Endodermal cell (in vitro differentiated cells): ENCODE results near the gene IL11. TPM values are rescaled to one million over a fixed set of nuclear protein-coding genes. Genes with fewer than 3 reads are reported as not detected.
A peak's percentile ranks its signal among the peaks of the same experiment; 100 is the strongest.
"Not testable (repeated sequence)": the region's sequence is repeated elsewhere in the genome, so short reads cannot be mapped to it uniquely, and the experiment has no call there.

Experiments used
- DNase-seq: peaks from one replicate; pipeline ENCODE4 v3.0.0-alpha.2; 2017
- H3K27ac ChIP-seq: 2 replicates; pipeline ENCODE4 v1.5.1; 2013; ENCODE audit warnings: mild to moderate bottlenecking, low read depth, low read length, moderate library complexity
- H3K27me3 ChIP-seq: 2 replicates; pipeline ENCODE4 v1.6.1; 2013; ENCODE audit warnings: mild to moderate bottlenecking, low read length, moderate library complexity; ENCODE audit not compliant: insufficient read depth, control insufficient read depth, poor library complexity, severe bottlenecking
- H3K36me3 ChIP-seq: 2 replicates; pipeline ENCODE4 v1.7.0; 2013; ENCODE audit warnings: mild to moderate bottlenecking, low read length, moderate library complexity; ENCODE audit not compliant: control insufficient read depth, insufficient read depth
- H3K4me1 ChIP-seq: one replicate; pipeline ENCODE4 v1.7.0; 2013; ENCODE audit warnings: low read length; ENCODE audit not compliant: control insufficient read depth, insufficient read depth
- H3K4me3 ChIP-seq: 2 replicates; pipeline ENCODE4 v1.5.1; 2013; ENCODE audit warnings: mild to moderate bottlenecking, low read length, moderate library complexity
- H3K9ac ChIP-seq: 2 replicates; pipeline ENCODE4 v1.6.1; 2013; ENCODE audit warnings: mild to moderate bottlenecking, low read length, moderate library complexity; ENCODE audit not compliant: poor library complexity, severe bottlenecking; ENCODE audit errors: extremely low read depth
- H3K9me3 ChIP-seq: 2 replicates; pipeline ENCODE4 v1.6.1; 2013; ENCODE audit warnings: mild to moderate bottlenecking, low read length, moderate library complexity; ENCODE audit not compliant: control insufficient read depth
- H3K27ac Mint-ChIP-seq: 2 replicates; pipeline ENCODE4 v1.8.0; 2020; ENCODE audit warnings: mixed read lengths
- H3K27me3 Mint-ChIP-seq: 2 replicates; pipeline ENCODE4 v1.8.0; 2021; ENCODE audit warnings: mild to moderate bottlenecking, mixed read lengths; ENCODE audit not compliant: insufficient read depth
- H3K36me3 Mint-ChIP-seq: 2 replicates; pipeline ENCODE4 v1.8.0; 2020; ENCODE audit warnings: low read depth, mixed read lengths
- H3K4me1 Mint-ChIP-seq: 2 replicates; pipeline ENCODE4 v1.8.0; 2020; ENCODE audit warnings: mixed read lengths
- H3K4me3 Mint-ChIP-seq: 2 replicates; pipeline ENCODE4 v1.8.0; 2020; ENCODE audit warnings: mild to moderate bottlenecking, moderate library complexity, mixed read lengths
- H3K9me3 Mint-ChIP-seq: 2 replicates; pipeline ENCODE4 v1.8.0; 2020; ENCODE audit warnings: mild to moderate bottlenecking, mixed read lengths
- WGBS, 2 experiments: methylation state at CpG; one replicate each; pipeline versions ENCODE4 v1.1.5 to v1.1.7; 2013; ENCODE audit warnings: missing lambda C conversion rate in 2 of 2, mixed read lengths in 1 of 2; ENCODE audit not compliant: insufficient coverage in 1 of 2, insufficient read length in 1 of 2; 5-methylcytosine and 5-hydroxymethylcytosine counted together
- total RNA-seq, 2 donors: library from RNA; stranded (reverse); fragmentation: NEBNext Ultra II Directional in 1 of 2; extraction: Animal tissue kit (Norgen Biotek cat#: 25700) in 1 of 2; gene quantifications; 2 replicates in 1 of 2; 3 replicates in 1 of 2; pipeline ENCODE4 v1.2.1, GENCODE V29; 2021
- TF ChIP-seq, protein P1 (sequence below): fragments of 200-600 bp; sonication (generic); conservative IDR thresholded peaks from 2 replicates; pipeline ENCODE4 v1.5.0; 2021; ENCODE audit warnings: antibody characterized with exemption, mild to moderate bottlenecking

Gene IL11
- total RNA-seq, 2 donors from 2014 or later = 0.91 to 1.7 TPM

DNA sequence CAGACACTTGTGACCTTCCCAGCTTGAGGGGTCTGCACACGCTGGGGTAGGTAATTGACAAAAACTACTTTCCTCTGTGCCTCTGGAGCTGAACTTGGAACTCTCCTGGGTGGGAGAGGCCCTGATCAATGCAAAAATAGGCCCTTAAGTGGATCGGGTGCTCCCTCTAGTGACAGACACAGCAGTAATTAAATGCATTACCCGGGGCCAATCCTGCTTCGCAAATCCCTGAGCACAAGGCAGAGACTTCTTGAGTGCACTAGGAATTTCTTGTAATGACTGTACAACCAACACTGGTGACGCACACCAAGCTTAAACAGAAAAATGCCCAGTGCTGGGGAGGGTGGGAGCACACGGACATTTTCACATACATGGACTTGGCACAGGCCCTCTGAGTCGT, 47.9 kb upstream of the IL11 start:
- WGBS, 2 experiments = 24 to 25% methylated on average over 7 of the region's 7 CpGs
- no peak overlapping the region for H3K4me3 Mint-ChIP-seq
- H3K27me3 ChIP-seq = no peaks in the 10 kb centered on the region

DNA sequence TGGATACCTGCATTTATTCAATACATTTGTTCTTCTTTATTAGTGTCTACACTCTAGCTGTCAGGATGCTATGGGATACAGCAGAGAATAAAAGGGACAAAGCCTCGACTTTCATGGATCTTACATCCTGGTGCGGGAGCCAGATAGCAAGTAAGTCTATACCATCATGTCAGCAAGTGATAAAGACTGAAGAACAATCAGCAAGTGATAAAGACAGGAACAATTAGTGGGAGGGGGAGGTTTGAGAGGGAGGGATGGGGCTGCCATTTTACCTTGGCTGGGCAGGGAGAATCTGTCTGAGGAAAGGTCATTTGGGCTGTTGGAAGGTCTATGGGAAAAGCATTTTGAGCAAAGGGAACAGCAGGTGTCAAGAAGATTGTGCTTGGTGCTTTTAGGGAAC, 39.9 kb upstream of the IL11 start:
- peaks cover 39% of the 10 kb centered on the region for H3K27me3 Mint-ChIP-seq
- H3K27ac ChIP-seq = no peak overlapping the region
- no peak overlapping the region for H3K9ac ChIP-seq
- WGBS, 2 experiments = 75 to 93% methylated on average over 2 of the region's 2 CpGs
- H3K4me3 ChIP-seq = peak overlapping the region; percentile 34
- H3K4me3 Mint-ChIP-seq = no peak overlapping the region
- no peaks in the 10 kb centered on the region for H3K27me3 ChIP-seq
- H3K9me3 ChIP-seq = peaks cover 31% of the 10 kb centered on the region
- no peak for DNase-seq
- H3K4me1 ChIP-seq = peaks cover 2% of the 10 kb centered on the region
- H3K27ac Mint-ChIP-seq = no peak overlapping the region
- TF ChIP-seq, protein P1, sequence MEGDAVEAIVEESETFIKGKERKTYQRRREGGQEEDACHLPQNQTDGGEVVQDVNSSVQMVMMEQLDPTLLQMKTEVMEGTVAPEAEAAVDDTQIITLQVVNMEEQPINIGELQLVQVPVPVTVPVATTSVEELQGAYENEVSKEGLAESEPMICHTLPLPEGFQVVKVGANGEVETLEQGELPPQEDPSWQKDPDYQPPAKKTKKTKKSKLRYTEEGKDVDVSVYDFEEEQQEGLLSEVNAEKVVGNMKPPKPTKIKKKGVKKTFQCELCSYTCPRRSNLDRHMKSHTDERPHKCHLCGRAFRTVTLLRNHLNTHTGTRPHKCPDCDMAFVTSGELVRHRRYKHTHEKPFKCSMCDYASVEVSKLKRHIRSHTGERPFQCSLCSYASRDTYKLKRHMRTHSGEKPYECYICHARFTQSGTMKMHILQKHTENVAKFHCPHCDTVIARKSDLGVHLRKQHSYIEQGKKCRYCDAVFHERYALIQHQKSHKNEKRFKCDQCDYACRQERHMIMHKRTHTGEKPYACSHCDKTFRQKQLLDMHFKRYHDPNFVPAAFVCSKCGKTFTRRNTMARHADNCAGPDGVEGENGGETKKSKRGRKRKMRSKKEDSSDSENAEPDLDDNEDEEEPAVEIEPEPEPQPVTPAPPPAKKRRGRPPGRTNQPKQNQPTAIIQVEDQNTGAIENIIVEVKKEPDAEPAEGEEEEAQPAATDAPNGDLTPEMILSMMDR = no peak
- peaks cover 17% of the 10 kb centered on the region for H3K36me3 ChIP-seq
- H3K9me3 Mint-ChIP-seq = peaks cover 31% of the 10 kb centered on the region
- H3K36me3 Mint-ChIP-seq = peaks cover 24% of the 10 kb centered on the region
- H3K4me1 Mint-ChIP-seq = peaks cover 14% of the 10 kb centered on the region

More for the DNA sequence above, 47.9 kb upstream of the IL11 start:
- TF ChIP-seq, protein P1 = peak; percentile 86
- Histone ChIP-seq H3K4me1 (no peaks in the 10 kb centered on the region), H3K4me3 (no peak overlapping the region), H3K9me3 (no peaks in the 10 kb centered on the region), H3K36me3 (no peaks in the 10 kb centered on the region), H3K27ac (no peak overlapping the region), H3K9ac (no peak overlapping the region)
- Mint-ChIP-seq H3K9me3 (peaks cover 11% of the 10 kb centered on the region), H3K27ac (no peak overlapping the region), H3K36me3 (no peaks in the 10 kb centered on the region), H3K4me1 (no peaks in the 10 kb centered on the region), H3K27me3 (peaks cover 38% of the 10 kb centered on the region)
- peak; percentile 89 for DNase-seq

DNA sequence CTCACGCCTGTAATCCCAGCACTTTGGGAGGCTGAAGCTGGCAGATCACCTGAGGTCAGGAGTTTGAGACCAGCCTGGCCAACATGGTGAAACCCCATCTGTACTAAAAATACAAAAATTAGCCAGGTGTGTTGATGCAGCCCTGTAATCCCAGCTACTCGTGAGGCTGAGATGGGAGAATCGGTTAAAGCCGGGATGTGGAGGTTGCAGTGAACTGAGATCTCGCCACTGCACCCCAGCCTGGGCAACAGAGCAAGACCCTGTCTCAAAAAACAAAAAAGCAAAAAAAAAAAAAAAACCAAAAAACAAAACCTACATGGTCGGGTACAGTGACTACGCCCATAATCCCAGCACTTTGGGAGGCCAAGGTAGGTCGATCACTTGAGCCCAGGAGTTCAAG, 38.9 kb upstream of the IL11 start:
- H3K27me3 ChIP-seq, DNase-seq, H3K4me1 ChIP-seq, H3K27ac Mint-ChIP-seq, H3K4me3 Mint-ChIP-seq, H3K9ac ChIP-seq, H3K27ac ChIP-seq: not testable (repeated sequence)
- H3K36me3 ChIP-seq = peaks cover 25% of the 10 kb centered on the region
- WGBS, 2 experiments = 90 to 100% methylated on average over 1 to 8 of the region's 8 CpGs
- H3K36me3 Mint-ChIP-seq = peaks cover 26% of the 10 kb centered on the region
- H3K4me3 ChIP-seq = peak overlapping the region; percentile 78
- peaks cover 14% of the 10 kb centered on the region for H3K4me1 Mint-ChIP-seq
- H3K9me3 ChIP-seq = peaks cover 31% of the 10 kb centered on the region
- H3K9me3 Mint-ChIP-seq = peaks cover 31% of the 10 kb centered on the region
- peaks cover 33% of the 10 kb centered on the region for H3K27me3 Mint-ChIP-seq

DNA sequence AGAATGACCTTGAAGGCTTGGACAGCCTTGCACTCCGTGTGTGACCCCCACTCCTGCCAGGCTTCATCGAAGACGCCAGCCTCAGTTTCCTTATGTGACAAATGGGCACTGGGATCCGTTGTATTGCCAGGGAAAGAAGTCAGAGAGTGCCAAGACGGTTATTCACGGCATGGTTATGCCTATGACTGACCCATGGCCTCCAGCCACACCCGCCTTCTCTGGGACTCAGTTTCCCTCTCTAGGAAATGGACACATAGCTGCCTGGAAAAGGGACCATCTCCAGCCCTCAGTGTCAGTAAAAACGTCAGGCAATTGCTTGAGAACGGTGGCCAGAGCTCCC, 38.2 kb upstream of the IL11 start:
- 73 to 76% methylated on average over 8 to 9 of the region's 9 CpGs for WGBS, 2 experiments
- H3K27me3 Mint-ChIP-seq = peaks cover 31% of the 10 kb centered on the region
- TF ChIP-seq, protein P1 = no peak
- peaks cover 32% of the 10 kb centered on the region for H3K36me3 Mint-ChIP-seq
- Histone ChIP-seq H3K9me3 (peaks cover 31% of the 10 kb centered on the region), H3K4me1 (peaks cover 2% of the 10 kb centered on the region), H3K9ac (no peak overlapping the region), H3K27ac (peak overlapping the region; percentile 78), H3K27me3 (no peaks in the 10 kb centered on the region), H3K36me3 (peaks cover 30% of the 10 kb centered on the region), H3K4me3 (peak overlapping the region; percentile 78)
- H3K4me3 Mint-ChIP-seq = peak overlapping the region; percentile 79
- H3K27ac Mint-ChIP-seq = peak overlapping the region; percentile 92
- no peak for DNase-seq
- peaks cover 14% of the 10 kb centered on the region for H3K4me1 Mint-ChIP-seq
- peaks cover 31% of the 10 kb centered on the region for H3K9me3 Mint-ChIP-seq
